ENCODE measurements around the gene MALRD1.

MALRD1 gene

DNA sequence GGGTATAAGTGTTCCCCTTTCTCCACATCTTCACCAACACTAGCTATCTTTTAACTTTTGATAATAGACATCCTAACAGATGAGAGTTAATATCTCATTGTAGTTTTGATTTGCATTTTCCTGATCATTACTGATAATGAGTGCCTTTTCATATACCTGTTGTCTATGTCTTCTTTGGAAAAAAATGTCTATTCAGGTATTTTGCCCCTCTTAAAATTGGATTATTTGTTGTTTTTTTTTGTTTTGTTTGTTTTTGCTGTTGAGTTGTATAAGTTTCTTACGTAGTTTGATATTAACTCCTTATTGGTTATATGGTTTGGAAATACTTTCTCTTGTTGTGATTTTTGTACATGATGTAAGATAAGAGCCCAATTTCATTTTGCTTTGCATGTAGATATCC, 214.7 kb downstream of the MALRD1 start:
- Mint-ChIP-seq H3K9me3 (no peaks in the 10 kb centered on the region), H3K36me3 (ENCODE audit: low read depth) (no peaks in the 10 kb centered on the region), H3K4me1 (no peaks in the 10 kb centered on the region), H3K4me3 (no peak overlapping the region), H3K27ac (no peak overlapping the region), H3K27me3 (ENCODE audit: low read depth, poor library complexity) (no peaks in the 10 kb centered on the region)
- TF ChIP-seq, protein P1, sequence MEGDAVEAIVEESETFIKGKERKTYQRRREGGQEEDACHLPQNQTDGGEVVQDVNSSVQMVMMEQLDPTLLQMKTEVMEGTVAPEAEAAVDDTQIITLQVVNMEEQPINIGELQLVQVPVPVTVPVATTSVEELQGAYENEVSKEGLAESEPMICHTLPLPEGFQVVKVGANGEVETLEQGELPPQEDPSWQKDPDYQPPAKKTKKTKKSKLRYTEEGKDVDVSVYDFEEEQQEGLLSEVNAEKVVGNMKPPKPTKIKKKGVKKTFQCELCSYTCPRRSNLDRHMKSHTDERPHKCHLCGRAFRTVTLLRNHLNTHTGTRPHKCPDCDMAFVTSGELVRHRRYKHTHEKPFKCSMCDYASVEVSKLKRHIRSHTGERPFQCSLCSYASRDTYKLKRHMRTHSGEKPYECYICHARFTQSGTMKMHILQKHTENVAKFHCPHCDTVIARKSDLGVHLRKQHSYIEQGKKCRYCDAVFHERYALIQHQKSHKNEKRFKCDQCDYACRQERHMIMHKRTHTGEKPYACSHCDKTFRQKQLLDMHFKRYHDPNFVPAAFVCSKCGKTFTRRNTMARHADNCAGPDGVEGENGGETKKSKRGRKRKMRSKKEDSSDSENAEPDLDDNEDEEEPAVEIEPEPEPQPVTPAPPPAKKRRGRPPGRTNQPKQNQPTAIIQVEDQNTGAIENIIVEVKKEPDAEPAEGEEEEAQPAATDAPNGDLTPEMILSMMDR (IDR thresholded peaks at IDR 0.05), result no peak
- DNase-seq, result no peak

DNA sequence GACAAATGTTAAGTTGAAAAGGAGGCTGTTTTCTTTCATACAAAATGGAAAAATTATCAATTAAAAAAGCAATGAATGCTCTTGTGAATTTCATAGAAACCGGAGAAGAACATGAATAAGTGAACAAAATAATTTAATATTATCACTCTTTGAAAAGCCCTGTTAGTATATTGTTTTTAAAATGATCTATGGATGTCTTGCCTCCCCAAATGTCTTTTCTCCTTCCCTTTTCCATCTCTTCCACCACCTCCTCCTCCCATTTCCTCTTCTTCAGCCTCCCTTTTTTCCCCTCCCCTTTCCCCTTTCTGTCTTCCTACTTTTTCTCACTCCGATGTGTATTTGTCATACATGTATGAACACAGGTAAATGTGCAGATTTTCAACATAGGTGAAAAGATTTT, 234.7 kb downstream of the MALRD1 start:
- no peak overlapping the region for H3K4me3 Mint-ChIP-seq
- H3K27ac Mint-ChIP-seq, result no peak overlapping the region
- no peaks in the 10 kb centered on the region for H3K4me1 Mint-ChIP-seq
- peaks cover 2% of the 10 kb centered on the region for H3K27me3 Mint-ChIP-seq (ENCODE audit: low read depth, poor library complexity)
- TF ChIP-seq, protein P1 (IDR thresholded peaks at IDR 0.05), result no peak
- H3K36me3 Mint-ChIP-seq (ENCODE audit: low read depth), result no peaks in the 10 kb centered on the region
- peaks cover 7% of the 10 kb centered on the region for H3K9me3 Mint-ChIP-seq
- no peak for DNase-seq

DNA sequence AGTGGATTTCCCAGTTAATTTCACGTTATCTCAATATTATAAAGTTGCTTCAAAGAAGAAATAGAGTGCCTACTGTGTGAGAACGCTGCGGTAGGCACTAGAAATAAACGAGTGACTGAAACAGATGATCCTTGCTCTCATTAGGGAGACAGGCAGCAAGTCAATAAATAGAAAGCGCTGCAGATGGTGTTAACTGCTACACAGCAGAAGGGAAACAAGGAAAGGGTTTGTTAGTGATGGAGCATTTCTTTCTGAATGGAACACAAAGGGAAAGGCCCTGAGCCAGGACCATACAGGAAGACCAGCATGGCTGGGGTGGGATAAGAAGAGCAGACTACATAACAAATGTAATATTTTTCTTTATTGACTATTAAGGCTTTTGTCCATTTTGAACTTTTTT, 235.2 kb downstream of the MALRD1 start:
- Mint-ChIP-seq H3K4me3 (no peak overlapping the region), H3K27ac (no peak overlapping the region)
- DNase-seq, result no peak

DNA sequence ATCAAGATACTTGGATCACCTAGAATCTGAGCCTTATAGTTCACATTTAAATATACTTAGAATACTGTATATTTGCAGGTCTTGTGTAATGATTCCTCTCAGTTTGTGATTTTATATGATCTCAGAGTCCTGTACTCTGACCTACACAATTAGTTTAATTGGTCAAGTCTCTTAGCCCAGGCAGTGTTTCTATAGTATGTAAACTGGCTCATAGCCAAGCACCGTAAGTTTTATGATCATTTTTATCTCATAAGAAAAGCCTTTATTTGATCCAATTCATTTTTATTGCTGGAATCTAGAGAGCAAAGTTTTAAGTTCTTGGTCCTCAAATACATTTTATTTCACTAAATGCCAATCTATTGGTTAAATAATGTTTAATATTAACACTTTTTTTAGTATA, 242.2 kb downstream of the MALRD1 start:
- Mint-ChIP-seq H3K36me3 (ENCODE audit: low read depth) (no peaks in the 10 kb centered on the region), H3K27ac (no peak overlapping the region), H3K4me1 (no peaks in the 10 kb centered on the region), H3K27me3 (ENCODE audit: low read depth, poor library complexity) (no peaks in the 10 kb centered on the region), H3K4me3 (no peak overlapping the region), H3K9me3 (peaks cover 3% of the 10 kb centered on the region)
- no peak for DNase-seq
- TF ChIP-seq, protein P1 (IDR thresholded peaks at IDR 0.05), result no peak

More for the DNA sequence above, 235.2 kb downstream of the MALRD1 start:
- Mint-ChIP-seq H3K27me3 (ENCODE audit: low read depth, poor library complexity) (no peaks in the 10 kb centered on the region), H3K4me1 (no peaks in the 10 kb centered on the region), H3K36me3 (ENCODE audit: low read depth) (no peaks in the 10 kb centered on the region), H3K9me3 (peaks cover 7% of the 10 kb centered on the region)
- TF ChIP-seq, protein P1 (IDR thresholded peaks at IDR 0.05), result no peak

DNA sequence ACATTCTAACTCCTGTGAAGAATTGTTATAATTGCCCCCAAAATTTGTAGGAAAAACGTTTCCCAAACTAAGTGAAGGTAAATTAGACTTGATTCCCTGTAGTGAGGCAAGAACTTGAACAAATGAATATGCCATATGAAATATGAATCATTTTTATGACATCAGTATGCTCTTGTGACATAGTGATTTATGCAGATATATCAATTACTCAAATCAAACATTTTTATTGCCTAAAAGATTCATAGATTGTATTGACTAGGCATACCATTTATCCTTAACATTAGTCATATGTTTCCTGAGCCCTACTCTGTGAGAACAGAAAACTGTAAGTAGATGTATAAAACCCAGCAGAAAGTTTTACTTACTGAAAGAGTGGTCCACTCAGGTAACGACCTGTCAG, 245.6 kb downstream of the MALRD1 start:
- H3K27me3 Mint-ChIP-seq (ENCODE audit: low read depth, poor library complexity), result no peaks in the 10 kb centered on the region
- no peak overlapping the region for H3K4me3 Mint-ChIP-seq
- H3K27ac Mint-ChIP-seq, result no peak overlapping the region
- DNase-seq, result no peak
- no peaks in the 10 kb centered on the region for H3K4me1 Mint-ChIP-seq
- H3K36me3 Mint-ChIP-seq (ENCODE audit: low read depth), result no peaks in the 10 kb centered on the region
- TF ChIP-seq, protein P1 (IDR thresholded peaks at IDR 0.05), result no peak
- no peaks in the 10 kb centered on the region for H3K9me3 Mint-ChIP-seq

DNA sequence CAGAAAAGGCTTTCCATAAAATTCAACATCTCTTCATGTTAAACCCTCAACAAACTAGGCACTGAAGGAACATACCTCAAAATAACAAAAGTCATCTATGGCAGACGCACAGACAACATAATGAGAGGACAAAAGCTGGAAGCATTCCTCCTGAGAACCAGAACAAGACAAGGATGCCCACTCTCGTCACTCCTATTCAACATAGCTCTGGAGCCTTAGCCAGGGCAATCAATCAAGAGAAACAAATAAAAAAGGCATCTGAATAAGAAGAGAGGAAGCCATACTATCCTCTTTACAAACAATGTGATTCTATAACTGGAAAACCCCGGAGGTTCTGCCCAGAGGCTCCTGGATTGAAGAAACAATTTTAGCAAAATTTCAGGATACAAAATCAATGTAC, 251.0 kb downstream of the MALRD1 start:
- TF ChIP-seq, protein P1 (IDR thresholded peaks at IDR 0.05), result no peak
- Mint-ChIP-seq H3K27ac (no peak overlapping the region), H3K27me3 (ENCODE audit: low read depth, poor library complexity) (no peaks in the 10 kb centered on the region), H3K36me3 (ENCODE audit: low read depth) (no peaks in the 10 kb centered on the region), H3K4me3 (no peak overlapping the region), H3K4me1 (no peaks in the 10 kb centered on the region), H3K9me3 (no peaks in the 10 kb centered on the region)
- no peak for DNase-seq

Data from nephron progenitor cell (in vitro differentiated cells).